Progenitor cell of endocrine pancreas (in vitro differentiated cells): ENCODE results near the gene RAB19. TPM values are rescaled to one million over a fixed set of nuclear protein-coding genes. Genes with fewer than 3 reads are reported as not detected.

Source experiments
- DNase-seq: peaks from one replicate; pipeline ENCODE4 v3.0.0; 2021; ENCODE audit warnings: low spot score; ENCODE audit not compliant: unreplicated experiment
- H3K27ac Mint-ChIP-seq: 2 replicates; pipeline ENCODE4 v1.8.0; 2021; ENCODE audit warnings: mild to moderate bottlenecking, moderate library complexity, mixed read lengths
- H3K27me3 Mint-ChIP-seq: 2 replicates; pipeline ENCODE4 v1.8.0; 2021; ENCODE audit warnings: mixed read lengths
- H3K36me3 Mint-ChIP-seq: 2 replicates; pipeline ENCODE4 v1.8.0; 2022; ENCODE audit warnings: mixed read lengths; ENCODE audit not compliant: insufficient read depth
- H3K4me1 Mint-ChIP-seq: 2 replicates; pipeline ENCODE4 v1.8.0; 2021; ENCODE audit warnings: low read depth, mixed read lengths
- H3K4me3 Mint-ChIP-seq: 2 replicates; pipeline ENCODE4 v1.8.0; 2021; ENCODE audit warnings: low read depth, mild to moderate bottlenecking, moderate library complexity, mixed read lengths
- H3K9me3 Mint-ChIP-seq: 2 replicates; pipeline ENCODE4 v1.8.0; 2021; ENCODE audit warnings: low read depth, mixed read lengths
- total RNA-seq: library from RNA; stranded (reverse); gene quantifications from 2 replicates; pipeline ENCODE4 v1.2.1, GENCODE V29; 2021
- TF ChIP-seq, protein P1 (sequence below): fragments of 200-600 bp; sonication (generic); IDR thresholded peaks from one replicate; pipeline ENCODE4 v1.5.0; 2021; ENCODE audit warnings: antibody characterized with exemption, mild to moderate bottlenecking; ENCODE audit not compliant: unreplicated experiment

Gene RAB19
- total RNA-seq, 1 donor from 2014 or later: 14.0 TPM

DNA sequence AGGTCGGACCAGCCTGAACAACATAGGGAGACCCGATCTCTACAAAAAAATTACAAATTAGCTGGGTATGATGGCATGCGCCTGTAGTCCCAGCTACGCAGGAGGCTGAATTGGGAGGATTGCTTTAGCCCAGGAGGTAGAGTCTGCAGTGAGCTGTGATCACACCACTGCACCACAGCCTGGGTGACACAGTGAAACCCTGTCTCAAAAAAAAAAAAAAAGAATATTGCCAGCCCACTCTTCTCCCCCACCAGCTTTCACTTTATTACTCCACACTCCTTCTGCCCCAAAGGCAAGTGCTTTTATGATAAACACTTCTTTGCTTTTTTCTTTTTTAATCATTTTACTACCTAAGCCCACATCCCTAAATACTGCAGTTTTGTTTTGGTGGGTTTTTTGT lies 14.8 kb downstream of the RAB19 start:
- no peaks in the 10 kb centered on the region for H3K9me3 Mint-ChIP-seq
- DNase-seq: no peak
- TF ChIP-seq, protein P1, sequence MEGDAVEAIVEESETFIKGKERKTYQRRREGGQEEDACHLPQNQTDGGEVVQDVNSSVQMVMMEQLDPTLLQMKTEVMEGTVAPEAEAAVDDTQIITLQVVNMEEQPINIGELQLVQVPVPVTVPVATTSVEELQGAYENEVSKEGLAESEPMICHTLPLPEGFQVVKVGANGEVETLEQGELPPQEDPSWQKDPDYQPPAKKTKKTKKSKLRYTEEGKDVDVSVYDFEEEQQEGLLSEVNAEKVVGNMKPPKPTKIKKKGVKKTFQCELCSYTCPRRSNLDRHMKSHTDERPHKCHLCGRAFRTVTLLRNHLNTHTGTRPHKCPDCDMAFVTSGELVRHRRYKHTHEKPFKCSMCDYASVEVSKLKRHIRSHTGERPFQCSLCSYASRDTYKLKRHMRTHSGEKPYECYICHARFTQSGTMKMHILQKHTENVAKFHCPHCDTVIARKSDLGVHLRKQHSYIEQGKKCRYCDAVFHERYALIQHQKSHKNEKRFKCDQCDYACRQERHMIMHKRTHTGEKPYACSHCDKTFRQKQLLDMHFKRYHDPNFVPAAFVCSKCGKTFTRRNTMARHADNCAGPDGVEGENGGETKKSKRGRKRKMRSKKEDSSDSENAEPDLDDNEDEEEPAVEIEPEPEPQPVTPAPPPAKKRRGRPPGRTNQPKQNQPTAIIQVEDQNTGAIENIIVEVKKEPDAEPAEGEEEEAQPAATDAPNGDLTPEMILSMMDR: no peak
- no peak overlapping the region for H3K4me3 Mint-ChIP-seq
- no peak overlapping the region for H3K27ac Mint-ChIP-seq
- H3K36me3 Mint-ChIP-seq: peaks cover 6% of the 10 kb centered on the region
- peaks cover 21% of the 10 kb centered on the region for H3K4me1 Mint-ChIP-seq
- H3K27me3 Mint-ChIP-seq: no peaks in the 10 kb centered on the region

DNA sequence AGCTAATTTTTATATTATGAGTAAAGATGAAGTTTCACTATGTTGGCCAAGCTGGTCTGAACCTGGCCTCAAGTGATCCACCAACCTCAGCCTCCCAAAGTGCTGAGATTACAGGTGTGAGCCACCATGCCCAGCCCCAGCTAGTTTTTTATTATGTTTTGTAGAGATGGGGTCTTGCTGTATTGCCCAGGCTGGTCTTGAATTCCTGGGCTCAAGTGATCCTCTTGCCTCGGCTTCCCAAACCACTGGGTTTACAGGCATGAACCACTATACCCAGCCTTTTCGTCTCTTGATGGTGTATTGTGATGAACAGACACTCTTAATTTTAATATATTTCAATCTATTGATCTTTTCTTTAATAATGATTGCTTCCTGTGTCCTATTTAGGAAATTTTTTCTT lies 17.7 kb downstream of the RAB19 start:
- Mint-ChIP-seq H3K36me3 (peaks cover 3% of the 10 kb centered on the region), H3K27me3 (no peaks in the 10 kb centered on the region), H3K9me3 (no peaks in the 10 kb centered on the region), H3K4me1 (peaks cover 6% of the 10 kb centered on the region), H3K27ac (no peak overlapping the region), H3K4me3 (no peak overlapping the region)
- TF ChIP-seq, protein P1: no peak
- no peak for DNase-seq

DNA sequence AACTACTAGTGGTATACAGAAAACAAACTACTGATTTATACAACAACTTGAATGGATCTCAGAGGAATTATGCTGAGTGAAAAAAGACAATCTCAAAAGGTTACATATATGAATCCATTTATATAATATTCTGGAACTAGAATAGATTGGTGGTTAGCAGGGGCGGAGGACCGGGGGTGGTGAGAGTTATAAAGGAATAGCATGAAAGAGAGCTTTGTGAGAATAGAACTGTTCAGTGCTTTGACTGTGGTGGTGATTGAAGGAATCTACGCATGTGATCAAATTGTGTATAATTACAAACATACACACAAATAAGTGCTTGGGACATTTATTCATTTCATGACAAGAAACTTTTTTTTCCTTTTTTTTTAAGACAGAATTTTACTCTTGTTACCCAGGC lies 19.6 kb downstream of the RAB19 start:
- Mint-ChIP-seq H3K36me3 (peaks cover 3% of the 10 kb centered on the region), H3K9me3 (no peaks in the 10 kb centered on the region), H3K27me3 (no peaks in the 10 kb centered on the region), H3K4me1 (no peaks in the 10 kb centered on the region), H3K4me3 (no peak overlapping the region), H3K27ac (no peak overlapping the region)
- TF ChIP-seq, protein P1: no peak
- no peak for DNase-seq

DNA sequence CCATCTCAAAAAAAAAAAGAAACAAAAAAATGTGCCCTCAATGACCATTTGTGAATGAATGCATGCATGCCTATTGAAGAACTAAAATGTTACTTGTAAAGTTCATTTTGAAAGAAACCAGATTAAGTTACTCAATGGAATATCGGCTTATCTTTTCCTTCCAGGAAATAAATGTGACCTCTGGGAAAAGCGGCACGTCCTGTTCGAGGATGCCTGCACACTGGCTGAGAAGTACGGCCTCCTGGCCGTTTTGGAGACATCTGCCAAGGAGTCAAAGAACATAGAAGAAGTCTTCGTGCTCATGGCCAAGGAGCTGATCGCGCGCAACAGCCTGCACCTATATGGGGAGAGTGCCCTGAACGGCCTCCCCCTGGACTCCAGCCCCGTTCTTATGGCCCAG lies 21.9 kb downstream of the RAB19 start:
- no peaks in the 10 kb centered on the region for H3K9me3 Mint-ChIP-seq

DNA sequence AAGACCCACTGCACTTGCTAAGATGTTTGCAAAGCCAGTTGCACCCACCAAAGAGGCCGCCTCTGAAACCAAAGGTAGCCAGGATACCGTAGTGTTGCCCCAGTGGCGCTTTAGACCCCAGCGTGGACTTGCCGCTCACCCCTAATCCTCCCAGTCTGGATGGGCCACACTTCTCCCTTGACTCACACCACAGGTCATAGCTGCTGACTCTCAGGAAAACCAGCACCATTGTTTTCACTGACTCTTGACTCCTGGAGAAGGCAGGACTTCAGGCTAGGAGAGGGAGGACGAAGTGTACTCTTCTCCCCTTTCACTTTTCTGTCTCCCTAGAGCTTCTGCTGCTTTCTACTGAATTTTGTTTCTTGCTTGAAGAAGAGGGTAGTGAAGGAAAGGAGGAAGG lies 22.3 kb downstream of the RAB19 start:
- Mint-ChIP-seq H3K4me3 (no peak overlapping the region), H3K4me1 (no peaks in the 10 kb centered on the region), H3K27ac (no peak overlapping the region), H3K36me3 (peaks cover 8% of the 10 kb centered on the region), H3K9me3 (no peaks in the 10 kb centered on the region), H3K27me3 (no peaks in the 10 kb centered on the region)
- DNase-seq: no peak
- TF ChIP-seq, protein P1: no peak

More for the DNA sequence above, 21.9 kb downstream of the RAB19 start:
- Mint-ChIP-seq H3K27me3 (no peaks in the 10 kb centered on the region), H3K27ac (no peak overlapping the region), H3K36me3 (peaks cover 6% of the 10 kb centered on the region), H3K4me1 (no peaks in the 10 kb centered on the region), H3K4me3 (no peak overlapping the region)
- TF ChIP-seq, protein P1: no peak
- no peak for DNase-seq
